Measurements from ENCODE around the gene KYAT1.

Gene KYAT1

DNA sequence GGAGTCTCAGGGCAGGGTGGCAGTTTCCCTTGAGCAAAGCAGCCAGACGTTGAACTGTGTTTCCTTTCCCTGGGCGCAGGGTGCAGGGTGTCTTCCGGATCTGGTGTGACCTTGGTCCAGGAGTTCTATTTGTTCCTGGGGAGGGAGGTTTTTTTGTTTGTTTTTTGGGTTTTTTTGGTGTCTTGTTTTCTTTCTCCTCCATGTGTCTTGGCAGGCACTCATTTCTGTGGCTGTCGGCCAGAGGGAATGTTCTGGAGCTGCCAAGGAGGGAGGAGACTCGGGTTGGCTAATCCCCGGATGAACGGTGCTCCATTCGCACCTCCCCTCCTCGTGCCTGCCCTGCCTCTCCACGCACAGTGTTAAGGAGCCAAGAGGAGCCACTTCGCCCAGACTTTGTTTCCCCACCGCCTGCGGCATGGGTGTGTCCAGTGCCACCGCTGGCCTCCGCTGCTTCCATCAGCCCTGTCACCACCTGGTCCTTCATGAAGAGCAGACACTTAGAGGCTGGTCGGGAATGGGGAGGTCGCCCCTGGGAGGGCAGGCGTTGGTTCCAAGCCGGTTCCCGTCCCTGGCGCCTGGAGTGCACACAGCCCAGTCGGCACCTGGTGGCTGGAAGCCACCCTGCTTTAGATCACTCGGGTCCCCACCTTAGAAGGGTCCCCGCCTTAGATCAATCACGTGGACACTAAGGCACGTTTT, 35.5 kb upstream of the KYAT1 start:
- H3K4me1 ChIP-seq (ENCODE audit: control insufficient read depth, insufficient read depth, low read length, poor library complexity, severe bottlenecking), result peaks cover under 1% of the 10 kb centered on the region
- H3K4me3 ChIP-seq (ENCODE audit: insufficient read depth, low read depth, low read length, poor library complexity, severe bottlenecking), result no peak overlapping the region
- H3K36me3 ChIP-seq (ENCODE audit: control insufficient read depth, insufficient read depth, low read length), result peaks cover 34% of the 10 kb centered on the region
- no peak overlapping the region for H3K27ac ChIP-seq (ENCODE audit: insufficient read depth, low read length, poor library complexity, severe bottlenecking)
- DNase-seq, result no peak
- no peaks in the 10 kb centered on the region for H3K9me3 ChIP-seq (ENCODE audit: control insufficient read depth, low read length)
- H3K27me3 ChIP-seq (replicated peaks; ENCODE audit: control insufficient read depth, insufficient read depth, low read length, poor library complexity, severe bottlenecking), result no peaks in the 10 kb centered on the region

DNA sequence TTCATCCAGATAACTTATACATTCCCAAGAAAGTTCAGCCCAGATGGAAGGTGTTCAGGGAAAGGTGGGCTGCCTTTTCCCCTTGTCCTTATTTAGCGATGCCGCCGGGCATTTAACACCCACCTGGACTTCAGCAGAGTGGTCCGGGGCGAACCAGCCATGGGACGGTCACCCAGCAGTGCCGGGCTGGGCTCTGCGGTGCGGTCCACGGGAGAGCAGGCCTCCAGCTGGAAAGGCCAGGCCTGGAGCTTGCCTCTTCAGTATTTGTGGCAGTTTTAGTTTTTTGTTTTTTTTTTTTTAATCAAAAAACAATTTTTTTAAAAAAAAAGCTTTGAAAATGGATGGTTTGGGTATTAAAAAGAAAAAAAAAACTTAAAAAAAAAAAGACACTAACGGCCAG, 35.0 kb upstream of the KYAT1 start:
- no peak for DNase-seq
- Histone ChIP-seq H3K36me3 (ENCODE audit: control insufficient read depth, insufficient read depth, low read length) (peaks cover 38% of the 10 kb centered on the region), H3K4me3 (ENCODE audit: insufficient read depth, low read depth, low read length, poor library complexity, severe bottlenecking) (no peak overlapping the region), H3K9me3 (ENCODE audit: control insufficient read depth, low read length) (no peaks in the 10 kb centered on the region), H3K4me1 (ENCODE audit: control insufficient read depth, insufficient read depth, low read length, poor library complexity, severe bottlenecking) (peaks cover 6% of the 10 kb centered on the region), H3K27ac (ENCODE audit: insufficient read depth, low read length, poor library complexity, severe bottlenecking) (no peak overlapping the region), H3K27me3 (replicated peaks; ENCODE audit: control insufficient read depth, insufficient read depth, low read length, poor library complexity, severe bottlenecking) (no peaks in the 10 kb centered on the region)

DNA sequence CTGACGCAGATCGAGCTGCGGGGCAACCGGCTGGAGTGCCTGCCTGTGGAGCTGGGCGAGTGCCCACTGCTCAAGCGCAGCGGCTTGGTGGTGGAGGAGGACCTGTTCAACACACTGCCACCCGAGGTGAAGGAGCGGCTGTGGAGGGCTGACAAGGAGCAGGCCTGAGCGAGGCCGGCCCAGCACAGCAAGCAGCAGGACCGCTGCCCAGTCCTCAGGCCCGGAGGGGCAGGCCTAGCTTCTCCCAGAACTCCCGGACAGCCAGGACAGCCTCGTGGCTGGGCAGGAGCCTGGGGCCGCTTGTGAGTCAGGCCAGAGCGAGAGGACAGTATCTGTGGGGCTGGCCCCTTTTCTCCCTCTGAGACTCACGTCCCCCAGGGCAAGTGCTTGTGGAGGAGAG, 34.5 kb upstream of the KYAT1 start:
- Histone ChIP-seq H3K27ac (ENCODE audit: insufficient read depth, low read length, poor library complexity, severe bottlenecking) (no peak overlapping the region), H3K4me1 (ENCODE audit: control insufficient read depth, insufficient read depth, low read length, poor library complexity, severe bottlenecking) (peaks cover 10% of the 10 kb centered on the region)

DNA sequence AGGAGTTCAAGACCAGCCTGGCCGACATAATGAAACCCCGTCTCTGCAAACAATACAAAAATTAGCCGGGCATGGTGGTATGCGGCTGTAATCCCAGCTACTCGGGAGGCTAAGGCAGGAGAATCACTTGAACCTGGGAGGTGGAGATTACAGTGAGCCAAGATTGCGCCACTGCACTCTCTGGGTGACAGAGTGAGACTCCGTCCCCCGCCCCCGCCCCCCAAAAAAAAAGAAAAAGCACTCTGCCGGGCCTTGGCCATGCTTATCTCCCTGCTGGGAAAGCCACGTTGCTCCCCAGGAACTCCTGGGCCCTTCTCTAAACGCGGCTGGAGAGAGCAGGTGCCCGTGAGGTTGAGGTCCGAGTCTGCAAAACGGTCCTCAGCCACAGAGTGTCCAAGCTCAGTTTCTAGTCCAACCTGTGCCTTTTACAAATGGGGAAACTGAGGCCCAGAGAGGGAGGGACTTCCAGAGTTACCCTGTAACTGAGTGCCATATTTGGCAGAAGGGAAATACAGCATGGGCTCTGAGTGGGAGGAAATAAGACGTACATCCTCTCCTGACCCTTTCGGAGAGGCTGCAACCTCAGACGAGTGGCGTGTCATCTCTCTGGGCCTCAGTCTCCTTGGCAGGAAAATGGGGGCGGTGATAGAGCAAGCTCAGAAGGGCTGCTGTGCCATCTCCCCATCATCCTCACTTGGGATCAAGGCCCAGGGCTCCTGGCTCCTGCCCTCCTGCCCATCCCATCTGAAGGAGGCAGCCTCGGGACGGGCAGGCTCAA, 32.4 kb upstream of the KYAT1 start:
- H3K4me3 ChIP-seq (ENCODE audit: insufficient read depth, low read depth, low read length, poor library complexity, severe bottlenecking), result no peak overlapping the region
- no peak for DNase-seq
- H3K27ac ChIP-seq (ENCODE audit: insufficient read depth, low read length, poor library complexity, severe bottlenecking), result no peak overlapping the region
- peaks cover 42% of the 10 kb centered on the region for H3K36me3 ChIP-seq (ENCODE audit: control insufficient read depth, insufficient read depth, low read length)
- peaks cover 13% of the 10 kb centered on the region for H3K4me1 ChIP-seq (ENCODE audit: control insufficient read depth, insufficient read depth, low read length, poor library complexity, severe bottlenecking)
- H3K27me3 ChIP-seq (replicated peaks; ENCODE audit: control insufficient read depth, insufficient read depth, low read length, poor library complexity, severe bottlenecking), result no peaks in the 10 kb centered on the region
- no peaks in the 10 kb centered on the region for H3K9me3 ChIP-seq (ENCODE audit: control insufficient read depth, low read length)

More for the DNA sequence above, 34.5 kb upstream of the KYAT1 start:
- DNase-seq, result no peak
- Histone ChIP-seq H3K27me3 (replicated peaks; ENCODE audit: control insufficient read depth, insufficient read depth, low read length, poor library complexity, severe bottlenecking) (no peaks in the 10 kb centered on the region), H3K4me3 (ENCODE audit: insufficient read depth, low read depth, low read length, poor library complexity, severe bottlenecking) (no peak overlapping the region), H3K36me3 (ENCODE audit: control insufficient read depth, insufficient read depth, low read length) (peaks cover 39% of the 10 kb centered on the region), H3K9me3 (ENCODE audit: control insufficient read depth, low read length) (no peaks in the 10 kb centered on the region)

DNA sequence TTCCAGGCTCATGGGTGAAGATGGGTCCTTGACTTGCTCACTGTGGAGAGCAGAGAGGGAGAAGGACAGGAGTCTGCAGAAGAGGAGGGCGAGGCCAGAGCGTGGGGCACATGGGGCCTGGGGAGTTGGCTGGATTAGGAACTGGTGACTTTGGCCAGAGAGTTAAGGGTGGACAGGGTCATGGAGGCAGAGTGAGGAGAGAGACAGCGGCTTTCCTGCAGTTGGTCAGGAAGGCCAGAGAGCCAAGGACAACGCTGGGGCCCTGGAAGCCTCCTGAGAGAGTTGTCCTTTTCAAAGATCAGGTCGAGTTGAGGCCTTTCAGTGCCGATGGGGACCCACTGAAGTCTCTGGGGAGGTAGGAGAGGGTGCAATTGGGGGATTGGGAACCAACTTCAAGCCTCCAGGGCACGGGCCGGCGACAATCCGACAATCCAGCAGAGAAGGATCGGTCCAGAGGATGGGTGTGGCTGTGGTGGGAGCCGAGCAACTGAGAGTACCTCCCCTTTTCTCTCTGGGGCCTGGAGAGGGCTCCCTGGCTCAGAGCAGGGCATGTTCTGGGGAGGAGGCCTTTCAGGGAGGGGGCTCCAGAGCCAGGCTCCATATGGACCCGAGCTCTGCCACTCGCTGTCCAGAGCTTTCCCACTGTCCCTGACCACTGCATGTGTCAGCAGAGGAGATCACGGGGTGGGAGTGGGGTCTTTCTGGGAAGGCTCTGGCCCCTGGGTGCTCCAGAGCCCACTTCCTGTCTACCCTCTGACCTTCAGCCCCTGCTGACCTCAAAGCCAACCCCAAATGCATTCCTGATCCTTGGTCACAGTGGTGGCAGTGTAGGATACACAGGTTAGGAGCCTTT, 31.5 kb upstream of the KYAT1 start:
- DNase-seq, result no peak
- no peaks in the 10 kb centered on the region for H3K27me3 ChIP-seq (replicated peaks; ENCODE audit: control insufficient read depth, insufficient read depth, low read length, poor library complexity, severe bottlenecking)
- no peak overlapping the region for H3K4me3 ChIP-seq (ENCODE audit: insufficient read depth, low read depth, low read length, poor library complexity, severe bottlenecking)
- H3K4me1 ChIP-seq (ENCODE audit: control insufficient read depth, insufficient read depth, low read length, poor library complexity, severe bottlenecking), result peaks cover 13% of the 10 kb centered on the region
- H3K27ac ChIP-seq (ENCODE audit: insufficient read depth, low read length, poor library complexity, severe bottlenecking), result no peak overlapping the region
- no peaks in the 10 kb centered on the region for H3K9me3 ChIP-seq (ENCODE audit: control insufficient read depth, low read length)
- H3K36me3 ChIP-seq (ENCODE audit: control insufficient read depth, insufficient read depth, low read length), result peaks cover 47% of the 10 kb centered on the region

DNA sequence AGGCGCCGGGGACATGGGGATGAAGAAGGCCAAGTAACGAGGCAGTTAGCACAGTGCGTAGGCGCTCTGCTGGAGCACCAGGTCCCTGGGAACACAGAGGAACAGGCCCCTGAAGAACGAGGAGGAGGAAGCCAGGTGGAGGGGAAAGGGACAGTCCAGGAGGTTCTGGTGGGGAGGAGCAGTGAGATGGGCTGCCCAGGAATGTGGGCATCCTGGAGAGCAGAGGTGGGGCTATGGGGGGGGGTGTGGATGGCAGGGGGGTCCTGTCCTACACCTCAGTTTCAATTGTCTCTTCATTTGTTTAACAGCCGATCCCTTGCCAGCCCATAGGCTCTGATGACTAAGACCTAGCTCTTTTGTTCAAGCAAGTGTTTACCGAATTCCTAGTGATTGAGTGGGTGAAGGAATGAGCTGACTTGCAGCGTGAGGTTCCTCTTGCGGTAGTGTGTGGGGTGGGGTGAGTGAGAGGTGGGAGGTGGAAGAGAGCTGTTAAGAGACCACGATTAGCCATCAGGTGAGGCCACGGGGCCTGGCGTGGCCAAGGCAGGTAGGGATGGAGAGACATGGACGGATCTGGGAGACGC, 30.6 kb upstream of the KYAT1 start:
- Histone ChIP-seq H3K9me3 (ENCODE audit: control insufficient read depth, low read length) (no peaks in the 10 kb centered on the region), H3K4me3 (ENCODE audit: insufficient read depth, low read depth, low read length, poor library complexity, severe bottlenecking) (no peak overlapping the region), H3K4me1 (ENCODE audit: control insufficient read depth, insufficient read depth, low read length, poor library complexity, severe bottlenecking) (peaks cover 13% of the 10 kb centered on the region), H3K27me3 (replicated peaks; ENCODE audit: control insufficient read depth, insufficient read depth, low read length, poor library complexity, severe bottlenecking) (no peaks in the 10 kb centered on the region), H3K36me3 (ENCODE audit: control insufficient read depth, insufficient read depth, low read length) (peaks cover 48% of the 10 kb centered on the region), H3K27ac (ENCODE audit: insufficient read depth, low read length, poor library complexity, severe bottlenecking) (no peak overlapping the region)
- DNase-seq, result no peak

DNA sequence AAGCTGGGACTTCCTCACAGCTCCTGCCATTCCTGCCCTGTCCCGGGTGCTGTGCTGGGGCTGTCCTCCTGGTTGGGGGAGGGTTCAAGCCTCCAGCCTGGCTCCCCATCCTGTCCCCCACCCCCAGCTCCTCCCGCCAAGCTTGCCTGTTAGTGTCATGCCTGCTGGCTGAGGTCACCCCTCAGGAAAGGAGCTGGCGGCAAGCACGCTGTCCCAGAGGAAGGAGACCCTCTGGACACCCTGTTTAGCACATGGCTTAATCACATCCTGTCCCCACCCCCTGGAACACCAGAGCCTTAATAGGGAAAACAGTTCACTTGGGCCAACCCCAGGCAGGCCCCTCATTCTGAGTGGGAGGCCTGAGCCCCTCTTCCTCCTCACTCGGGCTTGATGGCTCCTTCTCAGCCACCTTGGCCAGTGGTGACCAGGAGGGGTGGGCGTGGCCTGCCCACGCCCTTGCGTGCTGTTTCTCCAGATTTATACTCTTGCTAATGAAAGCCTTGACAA, 29.8 kb upstream of the KYAT1 start:
- DNase-seq, result no peak
- no peak overlapping the region for H3K4me3 ChIP-seq (ENCODE audit: insufficient read depth, low read depth, low read length, poor library complexity, severe bottlenecking)
- no peak overlapping the region for H3K27ac ChIP-seq (ENCODE audit: insufficient read depth, low read length, poor library complexity, severe bottlenecking)
- H3K27me3 ChIP-seq (replicated peaks; ENCODE audit: control insufficient read depth, insufficient read depth, low read length, poor library complexity, severe bottlenecking), result no peaks in the 10 kb centered on the region
- peaks cover 46% of the 10 kb centered on the region for H3K36me3 ChIP-seq (ENCODE audit: control insufficient read depth, insufficient read depth, low read length)
- H3K9me3 ChIP-seq (ENCODE audit: control insufficient read depth, low read length), result no peaks in the 10 kb centered on the region
- peaks cover 16% of the 10 kb centered on the region for H3K4me1 ChIP-seq (ENCODE audit: control insufficient read depth, insufficient read depth, low read length, poor library complexity, severe bottlenecking)

DNA sequence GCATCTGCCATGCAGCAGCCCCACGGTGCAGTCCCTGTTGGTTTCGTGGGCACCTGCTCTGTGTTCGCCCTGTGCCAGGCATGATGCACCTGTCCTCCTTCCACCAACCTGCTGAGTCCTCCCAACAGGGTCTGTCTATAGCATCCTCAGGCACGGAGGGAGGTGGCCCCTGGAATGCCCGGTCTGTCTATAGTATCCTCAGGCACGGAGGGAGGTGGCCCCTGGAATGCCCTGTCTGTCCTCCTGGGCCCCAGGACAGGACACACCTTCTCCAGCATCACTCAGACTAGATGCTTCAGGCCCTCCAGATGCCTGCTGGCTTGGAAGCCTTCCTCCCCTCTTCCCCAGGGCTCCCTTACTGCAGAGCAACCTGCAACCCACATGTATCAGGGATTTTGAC, 29.2 kb upstream of the KYAT1 start:
- Histone ChIP-seq H3K4me1 (ENCODE audit: control insufficient read depth, insufficient read depth, low read length, poor library complexity, severe bottlenecking) (peaks cover 17% of the 10 kb centered on the region), H3K27me3 (replicated peaks; ENCODE audit: control insufficient read depth, insufficient read depth, low read length, poor library complexity, severe bottlenecking) (no peaks in the 10 kb centered on the region), H3K36me3 (ENCODE audit: control insufficient read depth, insufficient read depth, low read length) (peaks cover 40% of the 10 kb centered on the region), H3K9me3 (ENCODE audit: control insufficient read depth, low read length) (no peaks in the 10 kb centered on the region), H3K27ac (ENCODE audit: insufficient read depth, low read length, poor library complexity, severe bottlenecking) (no peak overlapping the region), H3K4me3 (ENCODE audit: insufficient read depth, low read depth, low read length, poor library complexity, severe bottlenecking) (no peak overlapping the region)
- DNase-seq, result no peak

DNA sequence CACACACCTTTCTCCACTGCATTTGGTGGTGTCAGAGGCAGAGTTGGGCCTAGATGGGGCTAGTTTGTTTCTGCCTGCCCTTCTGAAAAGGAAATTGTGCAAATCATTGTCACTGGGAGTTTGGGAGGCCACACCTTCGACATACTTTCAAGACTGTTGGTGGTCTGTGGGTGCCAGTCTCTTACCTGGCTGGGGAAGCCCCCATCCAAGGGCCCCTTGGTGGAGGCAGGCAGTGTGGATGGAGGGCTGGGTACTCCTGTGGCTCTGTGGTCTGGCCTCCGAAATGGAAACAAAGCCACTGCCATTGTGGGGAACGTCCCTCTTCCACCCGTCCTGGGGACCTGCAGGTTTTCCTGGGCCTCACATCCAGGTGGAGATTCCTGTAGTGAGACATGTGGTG, 28.1 kb upstream of the KYAT1 start:
- no peaks in the 10 kb centered on the region for H3K27me3 ChIP-seq (replicated peaks; ENCODE audit: control insufficient read depth, insufficient read depth, low read length, poor library complexity, severe bottlenecking)
- peaks cover 17% of the 10 kb centered on the region for H3K4me1 ChIP-seq (ENCODE audit: control insufficient read depth, insufficient read depth, low read length, poor library complexity, severe bottlenecking)
- H3K27ac ChIP-seq (ENCODE audit: insufficient read depth, low read length, poor library complexity, severe bottlenecking), result no peak overlapping the region
- DNase-seq, result no peak
- H3K36me3 ChIP-seq (ENCODE audit: control insufficient read depth, insufficient read depth, low read length), result peaks cover 38% of the 10 kb centered on the region
- no peak overlapping the region for H3K4me3 ChIP-seq (ENCODE audit: insufficient read depth, low read depth, low read length, poor library complexity, severe bottlenecking)
- H3K9me3 ChIP-seq (ENCODE audit: control insufficient read depth, low read length), result no peaks in the 10 kb centered on the region
